K562 (cell line): ENCODE results near the gene RCOR2. TPM values are rescaled to one million over a fixed set of nuclear protein-coding genes. Genes with fewer than 3 reads are reported as not detected.
A peak's percentile ranks its signal among the peaks of the same experiment; 100 is the strongest.

Experiments used
- ADNP ChIP-seq: fragments of 200-800 bp; sonication (Bioruptor generic); IDR thresholded peaks from 2 replicates; pipeline ENCODE4 v1.6.1; 2016; ENCODE audit warnings: missing genetic modification characterization, missing compliant biosample characterization
- BRD9 ChIP-seq: fragments of 450-650 bp; IDR thresholded peaks from 2 replicates; pipeline ENCODE4 v1.6.1; 2018; ENCODE audit warnings: low read depth; ENCODE audit not compliant: partially characterized antibody
- CXXC5 ChIP-seq: fragments of 250-450 bp; sonication (Bioruptor Pico); IDR thresholded peaks from 2 replicates; pipeline ENCODE4 v1.8.0; 2022; ENCODE audit warnings: inconsistent platforms, mild to moderate bottlenecking, moderate library complexity
- DMBX1 ChIP-seq: fragments of 250-450 bp; sonication (Bioruptor Pico); IDR thresholded peaks from 2 replicates; pipeline ENCODE4 v1.8.0; 2022; ENCODE audit warnings: inconsistent platforms, mild to moderate bottlenecking, moderate library complexity, borderline replicate concordance
- GABPA ChIP-seq: fragments of 200-800 bp; sonication (Bioruptor generic); conservative IDR thresholded peaks from 2 replicates; pipeline ENCODE4 v1.6.1; 2016; ENCODE audit warnings: low read depth, missing genetic modification characterization, missing compliant biosample characterization
- HOMEZ ChIP-seq: fragments of 250-450 bp; sonication (Bioruptor Pico); IDR thresholded peaks from 2 replicates; pipeline ENCODE4 v1.4.0; 2020; ENCODE audit warnings: mild to moderate bottlenecking, moderate library complexity
- KDM1A ChIP-seq, 2 experiments: fragments of 450-650 bp; IDR thresholded peaks; 2 replicates each; pipeline ENCODE4 v1.6.1; 2016; ENCODE audit warnings: mild to moderate bottlenecking in 2 of 2
- KLF1 ChIP-seq: fragments of 450-650 bp; IDR thresholded peaks from 2 replicates; pipeline ENCODE4 v1.6.1; 2016; ENCODE audit warnings: missing genetic modification characterization, missing compliant biosample characterization
- L3MBTL2 ChIP-seq: fragments of 450-650 bp; IDR thresholded peaks from 2 replicates; pipeline ENCODE4 v1.6.1; 2016; ENCODE audit warnings: mild to moderate bottlenecking, moderate library complexity
- MCM2 ChIP-seq: fragments of 450-650 bp; IDR thresholded peaks from 2 replicates; pipeline ENCODE4 v1.6.1; 2017; ENCODE audit warnings: low read depth, mild to moderate bottlenecking
- MLX ChIP-seq, 2 experiments: fragments of 450-650 bp in 1 of 2; sonication (generic) in 1 of 2; formaldehyde crosslinking; conservative IDR thresholded peaks; 2 replicates each; pipeline versions ENCODE4 v1.4.0 to v1.8.1; 2020 to 2022; ENCODE audit warnings: mild to moderate bottlenecking in 1 of 2, missing genetic modification reagents in 1 of 2
- NBN ChIP-seq: fragments of 450-650 bp; IDR thresholded peaks from 2 replicates; pipeline ENCODE4 v1.6.1; 2016; ENCODE audit warnings: low read depth, mild to moderate bottlenecking
- NR0B1 ChIP-seq: fragments of 450-650 bp; IDR thresholded peaks from one replicate; pipeline ENCODE4 v1.6.1; 2018; ENCODE audit warnings: mild to moderate bottlenecking, moderate library complexity; ENCODE audit not compliant: partially characterized antibody
- PHB ChIP-seq: fragments of 250-450 bp; sonication (Bioruptor Pico); IDR thresholded peaks from 2 replicates; pipeline ENCODE4 v1.5.0; 2021
- PPARD ChIP-seq: fragments of 250-450 bp; sonication (Bioruptor Pico); IDR thresholded peaks from 2 replicates; pipeline ENCODE4 v1.8.0; 2022; ENCODE audit warnings: inconsistent platforms, mild to moderate bottlenecking, moderate library complexity
- RBFOX2 ChIP-seq: fragments of 200-400 bp; formaldehyde crosslinking; IDR thresholded peaks from 2 replicates; pipeline ENCODE4 v1.6.1; 2017; ENCODE audit warnings: low read depth, mild to moderate bottlenecking, low read length, moderate library complexity
- TEAD1 ChIP-seq, 2 experiments: fragments of 450-650 bp in 1 of 2; sonication (generic) in 1 of 2; formaldehyde crosslinking; IDR thresholded peaks; 2 replicates each; pipeline versions ENCODE4 v1.4.0 to v1.8.0; 2020 to 2022; ENCODE audit warnings: mild to moderate bottlenecking in 2 of 2, missing genetic modification reagents in 1 of 2
- TGIF2 ChIP-seq: sonication (generic); formaldehyde crosslinking; IDR thresholded peaks from 2 replicates; pipeline ENCODE4 v1.8.1; 2022; ENCODE audit warnings: mild to moderate bottlenecking, missing genetic modification reagents, moderate library complexity
- THAP12 ChIP-seq: fragments of 250-450 bp; sonication (Bioruptor Pico); IDR thresholded peaks from 2 replicates; pipeline ENCODE4 v1.9.0; 2021; ENCODE audit warnings: mild to moderate bottlenecking, inconsistent platforms
- ZNF165 ChIP-seq: fragments of 250-450 bp; sonication (Bioruptor Pico); IDR thresholded peaks from 2 replicates; pipeline ENCODE4 v1.4.0; 2020; ENCODE audit warnings: borderline replicate concordance
- ZNF212 ChIP-seq: fragments of 450-650 bp; formaldehyde crosslinking; IDR thresholded peaks from 2 replicates; pipeline ENCODE4 v1.4.0; 2020; ENCODE audit warnings: mild to moderate bottlenecking
- ZNF699 ChIP-seq: fragments of 250-450 bp; sonication (Bioruptor Pico); IDR thresholded peaks from 2 replicates; pipeline ENCODE4 v1.8.0; 2021; ENCODE audit warnings: mild to moderate bottlenecking, moderate library complexity; ENCODE audit not compliant: insufficient replicate concordance
- polyA plus RNA-seq, 8 experiments: library from polyadenylated mRNA; depleted of rRNA in 4 of 8; stranded (reverse) in 5 of 8; unstranded in 3 of 8; fragments of >200 nt; fragmentation: Nextera tagmentation in 2 of 8; fragmentation: Illumina TruSeq in 1 of 8; extraction: Ambion mirVana in 2 of 8; extraction: Trizol in 1 of 8; gene quantifications; 2 replicates each; pipeline versions ENCODE4 v1.2.1 to v1.2.3, GENCODE V29; 2011 to 2014; ENCODE audit warnings: inconsistent platforms in 1 of 8, missing spikeins in 1 of 8
- total RNA-seq, 7 experiments: library from RNA; depleted of rRNA in 6 of 7; stranded (reverse); fragments of >200 nt in 6 of 7; fragmentation: Illumina TruSeq in 2 of 7; extraction: Trizol in 2 of 7; gene quantifications; 2 replicates each; pipeline versions ENCODE4 v1.2.1 to v1.2.3, GENCODE V29; 2011 to 2021; ENCODE audit warnings: low replicate concordance in 1 of 7

Gene RCOR2
- total and polyA plus RNA-seq, 9 of the 15 experiments (the other 6 are each of a cell fraction or from before 2014, with no cell fraction given), result 0.04 to 6.5 (median 2.5) TPM; not detected in 1

GRCh38 chr11:63871962-63872799, 44.8 kb downstream of the RCOR2 start (continued):
- no peak for TF ChIP-seq HOMEZ (CRISPR knock-in tag)
- no peak for TF ChIP-seq ZNF212
- TF ChIP-seq L3MBTL2, result peak; percentile 68
- TF ChIP-seq MCM2, result no peak
- no peak for TF ChIP-seq KDM1A (IDR thresholded peaks at IDR 0.05)
- TF ChIP-seq THAP12 (CRISPR knock-in tag), result no peak
- TF ChIP-seq CXXC5, result no peak
- TF ChIP-seq PHB (CRISPR knock-in tag), result no peak
- no peak for TF ChIP-seq ZNF699
- no peak for TF ChIP-seq ZNF165
- TF ChIP-seq TGIF2, result no peak
- no peak for TF ChIP-seq PPARD
- no peak for TF ChIP-seq NR0B1
- no peak for TF ChIP-seq RBFOX2
- TF ChIP-seq ADNP (tag), result no peak
- TF ChIP-seq KLF1 (tag), result no peak
- peak; percentile 56 to 81; a peak in 3 of 4 replicates for TF ChIP-seq TEAD1 (CRISPR knock-in tag; IDR thresholded peaks at IDR 0.05)
- TF ChIP-seq MLX (CRISPR knock-in tag; conservative IDR thresholded peaks at IDR 0.05), result no peak
- no peak for TF ChIP-seq BRD9
- TF ChIP-seq GABPA (tag), result 0 out of 2 replicates have a peak, but pooled peaks have one; percentile 28
- TF ChIP-seq DMBX1, result no peak
- peak; percentile 92 for TF ChIP-seq NBN
